GM12891 (cell line): ENCODE measurements around the gene GPR15LG.

ENCODE experiments used
- DNase-seq: peaks from one replicate; pipeline ENCODE4 v3.0.0; 2011; ENCODE audit warnings: low spot score; ENCODE audit not compliant: insufficient read length
- FAIRE-seq: peaks from 2 replicates; lab custom pipeline; 2011; peaks lifted over from hg19 to GRCh38; lab: Jason Lieb, UNC
- PAX5 ChIP-seq: IDR thresholded peaks from 2 replicates; pipeline ENCODE4 v1.6.1; 2011; ENCODE audit warnings: low read length, moderate library complexity, mild to moderate bottlenecking; ENCODE audit not compliant: insufficient read depth, severe bottlenecking
- POLR2A ChIP-seq: IDR thresholded peaks from 2 replicates; pipeline ENCODE4 v1.6.1; 2011; ENCODE audit warnings: low read depth, low read length, control low read depth
- POLR2AphosphoS5 ChIP-seq: IDR thresholded peaks from 2 replicates; pipeline ENCODE4 v1.6.1; 2011; ENCODE audit warnings: low read depth, low read length, control low read depth
- POU2F2 ChIP-seq: IDR thresholded peaks from 2 replicates; pipeline ENCODE4 v1.6.1; 2011; ENCODE audit warnings: low read depth, mild to moderate bottlenecking, control low read depth, low read length, moderate library complexity
- SPI1 ChIP-seq: IDR thresholded peaks from 2 replicates; pipeline ENCODE4 v1.6.1; 2011; ENCODE audit warnings: low read depth, low read length, control low read depth
- TAF1 ChIP-seq: IDR thresholded peaks from 2 replicates; pipeline ENCODE4 v1.6.1; 2011; ENCODE audit warnings: low read depth, low read length, control low read depth

Gene GPR15LG

DNA sequence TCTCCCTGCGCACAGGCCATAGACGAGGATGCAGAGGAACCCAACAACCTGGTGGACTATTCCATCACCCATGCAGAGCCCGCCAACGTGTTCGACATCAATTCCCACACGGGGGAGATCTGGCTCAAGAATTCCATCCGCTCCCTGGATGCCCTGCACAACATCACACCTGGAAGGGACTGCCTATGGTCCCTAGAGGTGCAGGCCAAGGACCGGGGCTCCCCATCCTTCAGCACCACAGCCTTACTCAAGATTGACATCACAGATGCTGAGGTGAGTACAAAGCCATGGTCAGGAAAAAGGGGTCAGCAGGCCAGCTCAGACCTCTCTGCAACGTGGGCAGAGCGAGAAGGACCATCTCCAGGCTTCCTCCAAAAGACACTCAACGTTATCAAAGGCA, 39.5 kb downstream of the GPR15LG start:
- DNase-seq = no peak
- TF ChIP-seq POU2F2 = no peak
- no peak for TF ChIP-seq POLR2A
- no peak for TF ChIP-seq TAF1
- TF ChIP-seq SPI1 = no peak
- no peak for TF ChIP-seq PAX5
- TF ChIP-seq POLR2AphosphoS5 = no peak
- FAIRE-seq = no peak

DNA sequence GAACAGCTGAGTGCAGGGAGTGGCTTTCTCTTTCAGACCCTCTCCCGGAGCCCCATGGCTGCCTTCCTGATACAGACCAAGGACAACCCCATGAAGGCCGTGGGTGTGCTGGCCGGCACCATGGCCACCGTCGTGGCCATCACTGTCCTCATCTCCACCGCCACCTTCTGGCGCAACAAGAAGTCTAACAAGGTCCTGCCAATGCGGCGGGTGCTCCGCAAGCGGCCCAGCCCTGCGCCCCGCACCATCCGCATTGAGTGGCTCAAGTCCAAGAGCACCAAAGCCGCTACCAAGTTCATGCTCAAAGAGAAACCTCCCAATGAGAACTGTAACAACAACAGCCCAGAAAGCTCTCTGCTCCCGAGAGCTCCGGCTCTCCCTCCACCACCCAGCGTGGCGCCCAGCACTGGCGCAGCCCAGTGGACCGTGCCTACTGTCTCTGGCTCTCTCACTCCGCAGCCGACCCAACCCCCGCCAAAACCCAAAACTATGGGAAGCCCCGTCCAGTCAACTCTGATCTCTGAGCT, 40.5 kb downstream of the GPR15LG start:
- DNase-seq = no peak
- no peak for TF ChIP-seq PAX5
- no peak for TF ChIP-seq TAF1
- TF ChIP-seq POLR2AphosphoS5 = no peak
- TF ChIP-seq POU2F2 = no peak
- TF ChIP-seq SPI1 = no peak
- TF ChIP-seq POLR2A = no peak
- FAIRE-seq = no peak

DNA sequence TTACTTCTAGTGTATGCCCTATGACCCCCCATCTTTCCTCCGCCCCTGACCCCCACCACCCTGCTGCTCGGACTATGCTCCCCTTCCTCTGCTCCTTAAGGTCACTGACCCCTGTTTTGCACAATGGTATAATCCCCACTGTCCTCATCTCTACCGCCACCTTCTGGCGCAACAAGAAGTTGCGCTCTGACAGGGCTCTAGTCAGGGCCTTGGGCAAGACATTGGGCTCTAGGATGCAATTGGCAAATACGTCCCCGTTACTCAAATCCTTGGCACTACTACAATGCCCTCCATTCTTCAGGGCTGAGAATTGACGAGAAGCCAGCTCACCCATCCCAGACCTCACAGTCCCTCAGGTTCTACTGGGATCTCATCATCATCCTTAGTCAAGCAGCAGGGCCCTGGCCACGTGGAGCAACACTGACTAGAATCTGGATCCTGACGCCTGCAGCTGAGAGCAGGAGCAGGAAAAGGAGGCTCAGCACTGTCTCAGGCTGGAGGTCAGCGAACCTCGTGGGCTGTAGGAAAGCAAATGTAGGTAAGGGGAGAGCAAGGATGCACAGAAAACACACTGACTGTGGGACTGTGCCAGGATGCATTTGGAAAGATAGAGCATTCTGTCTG, 41.1 kb downstream of the GPR15LG start:
- DNase-seq (peak; percentile 59), FAIRE-seq (peak; percentile 90)

DNA sequence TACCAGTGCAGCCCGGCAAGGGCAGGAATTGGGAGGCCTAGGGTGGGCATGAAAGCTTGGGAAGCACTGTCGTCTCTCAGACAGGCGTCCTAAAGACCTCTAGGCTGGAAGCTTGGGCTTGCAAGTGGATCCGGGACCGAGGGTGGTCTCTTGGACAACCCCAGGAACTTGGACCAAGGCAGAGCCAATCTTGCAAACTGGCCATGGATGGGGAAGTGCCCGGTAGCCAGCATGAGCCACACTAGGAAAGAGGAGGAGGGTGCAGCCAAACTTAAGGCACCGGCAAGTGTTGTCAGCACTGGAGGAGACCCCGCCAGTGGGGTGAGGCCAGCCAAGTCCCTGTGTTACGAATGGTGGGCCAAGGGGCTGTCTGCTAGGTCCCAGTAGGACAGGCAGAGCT, 43.2 kb downstream of the GPR15LG start:
- TF ChIP-seq POLR2AphosphoS5 (no peak), PAX5 (no peak), TAF1 (no peak), POU2F2 (no peak), SPI1 (no peak), POLR2A (no peak)
- FAIRE-seq (no peak), DNase-seq (no peak)

More for the DNA sequence above, 41.1 kb downstream of the GPR15LG start:
- TF ChIP-seq TAF1 (no peak), SPI1 (no peak)

DNA sequence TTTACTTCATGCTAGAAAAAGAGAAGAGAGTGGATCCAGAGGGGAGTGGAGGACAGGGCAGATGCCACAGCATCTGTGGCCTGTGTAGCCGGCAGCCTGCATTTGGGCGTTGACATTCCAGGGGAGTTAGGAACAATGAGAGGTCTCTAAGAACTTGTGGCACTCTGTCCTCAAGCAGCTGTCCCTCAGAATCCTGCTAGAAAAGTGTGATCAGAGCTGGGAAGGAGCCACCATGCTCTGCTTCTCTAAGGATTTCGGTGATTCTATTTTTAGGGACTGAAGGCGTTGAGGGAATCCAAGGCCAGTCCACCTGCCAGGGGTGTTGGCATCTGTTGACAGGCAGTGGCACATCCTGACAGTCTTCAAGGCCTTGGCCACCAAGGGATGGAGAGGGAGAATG, 44.1 kb downstream of the GPR15LG start:
- DNase-seq (no peak), FAIRE-seq (no peak)
- TF ChIP-seq POLR2A (no peak), POU2F2 (no peak), PAX5 (no peak), SPI1 (no peak), TAF1 (no peak), POLR2AphosphoS5 (no peak)

DNA sequence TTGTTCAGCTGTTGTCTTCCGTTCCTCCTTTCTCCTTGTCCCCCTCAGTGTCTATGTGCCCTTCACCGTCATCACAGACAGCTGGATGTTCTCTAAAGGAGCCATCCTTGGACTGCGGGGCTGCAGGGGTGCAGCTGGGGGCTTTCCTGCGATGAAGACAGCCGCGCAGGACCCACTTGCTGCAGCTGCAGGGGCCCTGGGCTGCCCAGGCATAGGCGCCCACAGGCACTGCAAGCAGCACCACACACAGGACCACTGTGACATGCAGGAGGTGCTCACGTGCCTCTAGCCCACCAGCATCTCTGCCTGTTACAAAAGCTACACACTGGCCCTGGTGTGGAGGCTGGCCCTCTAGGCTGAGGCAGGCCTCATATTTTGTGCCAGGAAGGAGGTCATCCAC, 48.3 kb downstream of the GPR15LG start:
- TF ChIP-seq TAF1 (no peak), POLR2A (no peak), PAX5 (no peak), POLR2AphosphoS5 (no peak), SPI1 (no peak), POU2F2 (no peak)
- no peak for DNase-seq
- no peak for FAIRE-seq

DNA sequence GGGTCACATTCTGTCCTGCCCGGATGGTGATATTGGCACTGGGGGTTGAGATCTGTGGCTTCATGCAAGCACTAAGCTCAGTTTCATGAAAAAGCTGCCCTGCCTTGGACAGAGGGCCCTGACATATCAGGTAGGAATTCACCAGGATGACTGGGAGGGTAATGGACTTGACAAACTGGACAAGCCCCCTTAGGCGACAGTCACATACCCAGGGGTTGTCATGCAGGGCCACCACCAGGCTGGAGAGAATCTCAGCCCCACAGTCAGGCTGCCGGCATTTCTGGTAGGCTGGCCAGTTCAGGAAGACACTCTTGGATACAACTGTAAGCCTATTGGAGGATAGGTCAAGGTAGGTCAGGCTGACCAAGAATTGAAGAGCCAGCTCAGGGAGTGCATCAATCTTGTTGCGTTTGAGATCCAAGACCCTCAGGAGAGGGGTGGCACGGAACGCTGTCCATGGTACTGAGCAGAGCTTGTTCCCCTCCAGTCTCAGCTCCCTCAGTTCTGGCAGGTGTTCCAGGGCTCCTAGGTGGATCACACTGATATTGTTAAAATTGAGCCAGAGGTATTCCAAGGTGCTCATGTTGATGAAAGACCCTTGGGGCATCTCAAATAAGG, 50.9 kb downstream of the GPR15LG start:
- DNase-seq = no peak
- TF ChIP-seq POLR2AphosphoS5 (no peak), PAX5 (no peak), POU2F2 (no peak), POLR2A (no peak), TAF1 (no peak), SPI1 (no peak)
- FAIRE-seq = no peak

DNA sequence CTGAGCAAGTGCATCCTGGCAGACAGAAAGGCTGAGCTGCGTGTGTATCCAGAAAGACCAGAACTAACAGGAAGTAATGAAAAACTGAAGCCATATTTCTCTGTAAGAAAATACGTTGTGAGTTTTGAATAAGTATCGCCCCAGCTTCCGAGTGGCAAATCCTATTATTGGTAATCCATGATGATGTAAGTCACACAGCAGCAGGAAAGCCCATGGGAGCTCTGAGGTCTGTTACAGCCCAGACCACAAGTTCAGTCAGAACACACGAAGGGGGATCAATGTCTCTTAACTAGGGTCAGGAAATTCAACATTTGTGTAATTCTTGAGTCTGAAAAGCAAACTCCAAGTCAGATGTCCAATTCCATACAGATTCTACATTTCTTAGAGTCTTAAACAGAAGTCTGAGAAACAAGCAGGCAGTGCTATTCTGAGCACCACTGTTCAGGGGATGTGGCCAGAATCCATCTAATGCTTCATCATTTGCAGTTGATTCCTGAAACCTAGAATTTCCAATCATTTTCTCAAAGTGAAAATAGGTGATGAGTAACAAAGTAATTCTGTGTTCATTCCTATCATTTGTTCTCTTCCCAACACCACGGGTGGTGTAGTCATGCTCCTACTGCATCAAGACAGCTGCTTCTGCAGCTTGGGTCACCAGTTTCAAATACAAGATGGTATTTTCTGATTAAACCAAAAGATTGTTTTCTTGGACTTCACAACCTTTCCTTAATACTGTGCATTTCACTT, 52.0 kb downstream of the GPR15LG start, which contains the start of gene LRIT2:
TSS of gene LRIT2 (minus strand) at position 118 of the 747 bp plus-strand sequence. CDS start at position 94, 24 bp downstream.
- FAIRE-seq = no peak
- no peak for TF ChIP-seq POLR2AphosphoS5
- TF ChIP-seq TAF1 = no peak
- TF ChIP-seq PAX5 = no peak
- no peak for TF ChIP-seq SPI1
- TF ChIP-seq POU2F2 = no peak
- TF ChIP-seq POLR2A = no peak
- DNase-seq = no peak

DNA sequence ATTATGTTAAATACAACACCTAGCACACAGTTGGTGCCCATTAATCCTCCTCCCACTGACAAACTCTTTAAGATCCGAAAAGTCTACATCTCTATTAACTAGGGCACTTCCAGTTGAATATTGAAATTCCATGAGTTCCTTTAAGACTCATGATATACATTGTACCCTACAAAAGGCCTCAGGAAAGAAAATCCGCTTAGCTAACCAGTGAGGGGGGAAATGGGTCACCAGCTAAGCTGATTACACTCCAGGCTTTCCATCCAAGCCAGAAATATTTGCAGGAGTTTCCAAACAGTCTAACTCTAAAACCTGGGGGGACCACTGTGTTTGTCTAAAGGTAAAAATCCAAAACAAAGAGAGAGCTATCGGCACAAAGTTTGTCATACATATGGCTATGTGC, 53.0 kb downstream of the GPR15LG start:
- no peak for DNase-seq
- no peak for FAIRE-seq
- TF ChIP-seq POU2F2 (no peak), PAX5 (no peak), TAF1 (no peak), SPI1 (no peak)

DNA sequence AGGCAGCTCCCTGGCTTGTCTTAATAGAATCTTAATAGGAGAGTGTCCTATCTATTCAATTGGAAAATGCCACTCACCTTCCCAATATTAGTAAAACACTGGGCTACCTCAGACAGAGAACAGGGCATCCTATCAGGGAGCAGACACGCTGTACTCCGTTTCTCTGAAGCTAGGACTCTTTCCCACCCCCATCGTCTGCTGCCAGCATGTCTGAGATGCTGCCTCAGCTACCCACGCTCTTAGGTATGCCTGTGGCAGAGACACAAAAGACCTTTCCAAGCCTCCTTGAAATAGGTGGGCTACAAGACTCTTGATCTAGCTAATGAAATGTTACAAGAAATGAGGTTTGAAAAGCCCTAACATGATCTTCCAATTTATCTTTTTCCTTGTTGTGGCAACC, 54.2 kb downstream of the GPR15LG start:
- DNase-seq (no peak), FAIRE-seq (no peak)
- TF ChIP-seq TAF1 = no peak
- TF ChIP-seq POU2F2 = no peak
- TF ChIP-seq PAX5 = no peak
- no peak for TF ChIP-seq SPI1
